Psoas muscle (tissue), 8 donors: ENCODE measurements around the gene NCOA7. TPM values are rescaled to one million over a fixed set of nuclear protein-coding genes. Genes with fewer than 3 reads are reported as not detected.

ENCODE experiments used
- ATAC-seq, 4 donors: fragments of 200-7000 bp; cut with Tn5 transposase; one replicate each; pipeline ENCODE4 v1.9.1; 2020; ENCODE audit warnings: moderate library complexity in 3 of 4, mild to moderate bottlenecking in 2 of 4
- DNase-seq, 2 donors: peaks; one replicate each; pipeline ENCODE4 v3.0.0-alpha.2; 2020
- H3K27ac ChIP-seq: fragments of 200-600 bp; one replicate; pipeline ENCODE4 v1.8.0; 2022
- H3K27me3 ChIP-seq, 3 donors: fragments of 200-600 bp in 1 of 3; one replicate each; pipeline versions ENCODE4 v1.6.1 to v1.8.0; 2013 to 2022; ENCODE audit warnings: low read length in 2 of 3, mild to moderate bottlenecking in 2 of 3, moderate library complexity in 1 of 3; ENCODE audit not compliant: insufficient read depth in 3 of 3
- H3K36me3 ChIP-seq, 2 donors: fragments of 200-600 bp in 1 of 2; one replicate each; pipeline versions ENCODE4 v1.6.1 to v1.8.0; 2013 to 2022; ENCODE audit warnings: low read depth in 1 of 2, mild to moderate bottlenecking in 1 of 2, moderate library complexity in 1 of 2; ENCODE audit not compliant: insufficient read depth in 1 of 2
- H3K4me1 ChIP-seq: fragments of 200-600 bp; one replicate; pipeline ENCODE4 v1.8.0; 2022
- H3K4me3 ChIP-seq: fragments of 200-600 bp; one replicate; pipeline ENCODE4 v1.8.0; 2022; ENCODE audit warnings: mild to moderate bottlenecking
- H3K9me3 ChIP-seq: fragments of 200-600 bp; one replicate; pipeline ENCODE4 v1.8.0; 2022
- WGBS, 3 donors: extraction: QIAGEN DNeasy Blood & Tissue Kit; methylation state at CpG; one replicate each; pipeline versions ENCODE4 v1.1.6 to v1.1.7; 2013; 5-methylcytosine and 5-hydroxymethylcytosine counted together
- intact Hi-C, 2 donors: fragments of 100-400 bp; cut with DNase I; formaldehyde crosslinking; loops; one replicate each; pipeline versions ENCODE4 v1.11.0 to v1.14.2; 2022
- polyA plus RNA-seq, 3 donors: library from polyadenylated mRNA; stranded (reverse); fragments of 200-250 nt; gene quantifications; one replicate each; pipeline ENCODE4 v1.2.3, GENCODE V29; 2013
- total RNA-seq, 4 donors: library from RNA; stranded (reverse); fragmentation: NEBNext Ultra II Directional in 2 of 4; extraction: Animal tissue kit (Norgen Biotek cat#: 25700) in 2 of 4; gene quantifications; one replicate each; pipeline versions ENCODE4 v1.2.1 to v1.2.4, GENCODE V29; 2021 to 2023
- TF ChIP-seq, protein P1 (sequence below): fragments of 200-600 bp; IDR thresholded peaks from one replicate; pipeline ENCODE4 v1.8.0; 2022; ENCODE audit warnings: antibody characterized with exemption
- donor health status: healthy with polysubstance abuse.
- donor health status: DM: no; HTN: no; CAD: no; lungs with moderate emphysema.
- donor health status: Bipolar disorder and iron deficiency.
- donor health status: healthy.
- donor health status: DM: yes; HTN: yes; CAD: no.
- donor health status: DM: no; HTN: no; CAD: no.
- donor health status: DM: no; HTN: no; CAD: no.
- donor health status: DM: yes; HTN: yes; CAD: no.

Gene NCOA7
- total and polyA plus RNA-seq, 7 donors: 3.1 to 22.5 (median 8.2) TPM

DNA sequence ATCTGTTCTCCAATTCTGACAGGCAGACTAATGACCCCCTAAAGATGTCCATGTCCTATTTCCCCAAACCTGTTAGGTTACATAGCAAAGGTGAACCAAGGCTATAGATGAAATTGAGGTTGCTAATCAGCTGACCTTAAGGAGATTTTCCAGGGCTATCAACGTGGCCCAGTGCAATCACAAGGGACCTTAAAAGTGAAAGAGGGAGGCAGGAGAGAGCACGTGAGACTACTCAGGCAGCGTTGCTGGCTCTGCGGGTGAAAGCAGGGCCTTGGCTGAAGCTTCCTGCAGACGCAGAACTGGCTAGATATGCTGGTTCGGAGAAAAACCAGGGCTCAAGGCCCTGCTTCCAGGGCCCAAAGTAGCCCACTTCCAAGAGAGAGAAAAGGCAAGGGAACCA is 78.7 kb downstream of the NCOA7 start:
- no peak overlapping the region for H3K4me3 ChIP-seq
- 32 to 71% (median 40%) methylated on average over 6 of the region's 6 CpGs for WGBS, 3 donors
- peaks cover 0 to 2% of the 10 kb centered on the region in 2 donors for H3K36me3 ChIP-seq
- TF ChIP-seq, protein P1, sequence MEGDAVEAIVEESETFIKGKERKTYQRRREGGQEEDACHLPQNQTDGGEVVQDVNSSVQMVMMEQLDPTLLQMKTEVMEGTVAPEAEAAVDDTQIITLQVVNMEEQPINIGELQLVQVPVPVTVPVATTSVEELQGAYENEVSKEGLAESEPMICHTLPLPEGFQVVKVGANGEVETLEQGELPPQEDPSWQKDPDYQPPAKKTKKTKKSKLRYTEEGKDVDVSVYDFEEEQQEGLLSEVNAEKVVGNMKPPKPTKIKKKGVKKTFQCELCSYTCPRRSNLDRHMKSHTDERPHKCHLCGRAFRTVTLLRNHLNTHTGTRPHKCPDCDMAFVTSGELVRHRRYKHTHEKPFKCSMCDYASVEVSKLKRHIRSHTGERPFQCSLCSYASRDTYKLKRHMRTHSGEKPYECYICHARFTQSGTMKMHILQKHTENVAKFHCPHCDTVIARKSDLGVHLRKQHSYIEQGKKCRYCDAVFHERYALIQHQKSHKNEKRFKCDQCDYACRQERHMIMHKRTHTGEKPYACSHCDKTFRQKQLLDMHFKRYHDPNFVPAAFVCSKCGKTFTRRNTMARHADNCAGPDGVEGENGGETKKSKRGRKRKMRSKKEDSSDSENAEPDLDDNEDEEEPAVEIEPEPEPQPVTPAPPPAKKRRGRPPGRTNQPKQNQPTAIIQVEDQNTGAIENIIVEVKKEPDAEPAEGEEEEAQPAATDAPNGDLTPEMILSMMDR: no peak
- no peak for ATAC-seq
- DNase-seq: no peak
- no peak overlapping the region for H3K27ac ChIP-seq
- H3K9me3 ChIP-seq: no peaks in the 10 kb centered on the region
- intact Hi-C loops: loop anchor here in 1 of 2 donors (10.0 kb wide), 1 partner anchor 85 kb away; the partner anchor contains the start of gene HINT3
- H3K27me3 ChIP-seq: no peaks in the 10 kb centered on the region
- H3K4me1 ChIP-seq: no peaks in the 10 kb centered on the region

DNA sequence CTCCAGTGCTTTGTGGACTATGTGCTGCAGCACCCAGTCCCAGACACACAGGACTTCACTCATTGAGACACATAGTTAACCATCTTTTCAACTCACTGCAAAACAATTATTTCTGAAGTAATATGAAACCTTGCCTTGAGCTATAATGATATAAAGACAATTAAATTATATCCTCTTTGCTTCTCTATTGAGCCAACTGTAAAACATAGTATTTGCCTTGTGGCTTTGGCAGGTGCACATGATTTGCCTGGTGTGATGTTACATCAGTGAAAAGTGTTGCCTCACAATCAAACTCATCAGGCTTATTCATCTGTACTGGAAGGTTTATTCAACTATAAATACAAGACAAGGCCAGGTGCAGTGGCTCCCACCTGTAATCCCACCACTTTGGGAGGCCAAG is 80.6 kb downstream of the NCOA7 start:
- DNase-seq (no peak), ATAC-seq (no peak)
- intact Hi-C loops: no loop called here
- no peaks in the 10 kb centered on the region for H3K9me3 ChIP-seq
- no peaks in the 10 kb centered on the region for H3K4me1 ChIP-seq
- no peaks in the 10 kb centered on the region for H3K27me3 ChIP-seq
- no peak overlapping the region for H3K4me3 ChIP-seq
- TF ChIP-seq, protein P1: no peak
- H3K27ac ChIP-seq: no peak overlapping the region
- peaks cover 2 to 15% of the 10 kb centered on the region in 2 donors for H3K36me3 ChIP-seq

DNA sequence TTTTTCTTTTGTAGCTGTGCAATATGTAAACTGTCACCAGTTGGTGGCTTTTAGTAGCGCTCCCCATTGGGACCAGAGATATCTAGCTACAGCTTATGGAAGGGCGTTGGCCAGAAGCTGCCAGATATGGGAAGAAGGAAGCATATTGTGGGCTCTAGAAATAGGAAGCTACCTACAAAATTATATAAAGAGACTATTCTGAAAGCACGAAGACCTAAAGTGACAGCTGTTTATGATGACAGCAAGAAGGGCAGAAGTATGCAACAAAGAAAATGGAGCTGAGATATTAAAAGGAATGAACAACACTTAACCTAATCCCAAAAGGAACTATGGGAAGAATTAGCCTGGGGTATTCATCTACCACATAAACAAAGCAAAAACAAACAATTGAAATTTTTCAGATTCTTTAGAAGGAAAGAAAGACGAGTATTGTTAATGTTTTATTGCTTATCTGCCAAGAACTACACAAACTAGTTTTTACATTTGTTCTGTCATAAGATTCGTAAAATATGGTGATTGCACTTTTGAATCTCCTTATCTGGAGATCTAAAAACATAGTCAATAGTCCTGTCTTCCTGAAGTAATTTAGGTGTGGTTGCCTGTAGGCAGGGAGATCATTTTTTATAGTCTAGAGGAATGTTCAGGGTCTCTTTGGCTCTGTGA is 81.6 kb downstream of the NCOA7 start:
- intact Hi-C loops: no loop called here
- H3K9me3 ChIP-seq: no peaks in the 10 kb centered on the region
- TF ChIP-seq, protein P1: no peak
- 69 to 76% (median 70%) methylated on average over 5 of the region's 5 CpGs for WGBS, 3 donors
- no peaks in the 10 kb centered on the region for H3K4me1 ChIP-seq
- ATAC-seq (no peak), DNase-seq (no peak)
- no peaks in the 10 kb centered on the region for H3K27me3 ChIP-seq
- H3K4me3 ChIP-seq: no peak overlapping the region
- H3K36me3 ChIP-seq: peaks cover 2 to 19% of the 10 kb centered on the region in 2 donors
- no peak overlapping the region for H3K27ac ChIP-seq

DNA sequence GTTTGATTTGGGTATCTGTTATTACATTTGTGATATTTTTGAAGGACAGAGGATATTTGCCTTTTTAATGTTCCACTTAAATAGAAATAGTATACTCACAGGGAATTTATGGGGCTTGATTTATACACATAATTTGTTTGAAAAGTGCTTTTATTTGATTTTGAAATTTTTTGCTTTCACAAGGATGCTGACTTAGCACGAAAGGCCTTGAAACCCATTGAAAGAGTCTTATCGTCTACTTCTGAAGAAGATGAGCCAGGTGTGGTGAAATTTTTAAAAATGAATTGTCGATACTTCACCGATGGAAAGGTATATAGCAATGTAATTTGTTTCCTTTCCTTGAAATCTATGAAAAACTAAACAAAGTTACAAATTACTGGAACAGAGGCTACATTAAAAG is 91.5 kb downstream of the NCOA7 start:
- TF ChIP-seq, protein P1: no peak
- no peak for DNase-seq
- 96 to 98% (median 98%) methylated on average over 4 of the region's 4 CpGs for WGBS, 3 donors
- intact Hi-C loops: loop anchor here in 1 of 2 donors (5.0 kb wide), 1 partner anchor 65 kb away; no protein-coding TSS in a partner anchor
- peaks cover 0 to 59% of the 10 kb centered on the region in 2 donors for H3K36me3 ChIP-seq
- H3K4me3 ChIP-seq: no peak overlapping the region
- no peak overlapping the region for H3K27ac ChIP-seq
- ATAC-seq: no peak
- H3K27me3 ChIP-seq: no peaks in the 10 kb centered on the region
- H3K4me1 ChIP-seq: no peaks in the 10 kb centered on the region
- no peaks in the 10 kb centered on the region for H3K9me3 ChIP-seq
